Measurements from ENCODE around the gene FREY1. TPM values are rescaled to one million over a fixed set of nuclear protein-coding genes. Genes with fewer than 3 reads are reported as not detected.

FREY1 gene
- total and polyA plus RNA-seq, 2 donors (not counting 3 experiments of a cell fraction or from before 2014, with no cell fraction given): 0.84 to 1.1 TPM

DNA sequence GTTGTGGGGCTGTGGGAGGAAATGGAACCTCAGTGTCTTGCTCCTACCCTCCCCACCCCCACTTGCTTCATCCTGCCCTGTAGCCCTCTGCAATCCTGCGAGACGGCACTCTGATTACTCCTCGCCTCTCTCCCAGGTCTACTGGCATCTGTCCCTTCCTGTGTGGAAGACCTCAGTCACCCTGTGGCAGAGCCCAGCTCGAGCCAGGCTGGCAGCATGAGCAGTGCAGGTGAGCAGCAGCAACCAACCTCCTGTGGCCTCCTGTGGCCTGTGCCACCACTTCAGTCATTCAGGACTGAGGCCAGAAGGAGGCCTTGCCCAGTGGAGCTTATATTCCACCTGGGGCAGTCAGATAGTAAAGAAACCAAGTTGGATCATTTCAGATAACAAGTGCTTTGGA, 36.4 kb downstream of the FREY1 start:
- DNase-seq (ENCODE audit: low read depth, low spot score) (no peak), FAIRE-seq (no peak)
- Histone ChIP-seq H3K4me3 (replicated peaks in 1 of 3; ENCODE audit: insufficient read depth in 1 of 3, low read depth in 1 of 3, low read length in 3 of 3) (no peak overlapping the region), H3K9me3 (replicated peaks; ENCODE audit: control insufficient read depth, insufficient read depth, low read length) (no peaks in the 10 kb centered on the region), H3K27me3 (ENCODE audit: control insufficient read depth in 2 of 2, insufficient read depth in 2 of 2, low read length in 2 of 2) (no peaks in the 10 kb centered on the region), H3K9ac (replicated peaks; ENCODE audit: extremely low read depth, insufficient read depth, low read length) (no peak overlapping the region), H3K9me1 (replicated peaks; ENCODE audit: control insufficient read depth, extremely low read depth, insufficient read depth, low read length) (no peaks in the 10 kb centered on the region), H3K27ac (ENCODE audit: insufficient read depth, low read depth, low read length) (no peak overlapping the region), H3K4me2 (ENCODE audit: insufficient read depth, low read length) (no peak overlapping the region), H2AFZ (ENCODE audit: low read depth, low read length) (no peak overlapping the region), H3K4me1 (ENCODE audit: control insufficient read depth, extremely low read depth, insufficient read depth, low read length) (no peaks in the 10 kb centered on the region), H3K79me2 (ENCODE audit: control insufficient read depth, insufficient read depth, low read length) (no peaks in the 10 kb centered on the region), H3K36me3 (ENCODE audit: control insufficient read depth in 2 of 2, extremely low read depth in 1 of 2, insufficient read depth in 2 of 2, low read length in 2 of 2) (peaks cover 5 to 46% of the 10 kb centered on the region in 2 experiments), H4K20me1 (replicated peaks; ENCODE audit: control insufficient read depth, extremely low read depth, insufficient read depth, low read length) (no peaks in the 10 kb centered on the region)
- ChIA-PET POLR2A (no interaction called here), CTCF (interaction anchor here (1.0 to 4.1 kb wide), 3 partner anchors 11 to 136 kb away, joined by 3 to 39 read pairs (median 5); no protein-coding TSS in a partner anchor)
- dilution Hi-C loops (cut with MboI; ENCODE audit: extremely low pct_ligation_motif_present, low sequenced_read_pairs) (no loop called here), intact Hi-C loops (cut with micrococcal nuclease) (no loop called here)
- no TSS peak for BruUV-seq (replicated peaks)
- TF ChIP-seq JUN (IDR thresholded peaks at IDR 0.05; ENCODE audit: borderline replicate concordance, insufficient read depth, insufficient read length, low read depth) (no peak), POLR2A (IDR thresholded peaks at IDR 0.05; ENCODE audit: low read depth, low read length) (no peak), FOS (IDR thresholded peaks at IDR 0.05; ENCODE audit: borderline replicate concordance, insufficient read depth, low read length) (no peak), GATA2 (IDR thresholded peaks at IDR 0.05; ENCODE audit: insufficient read depth, insufficient read length, low read depth, low read length) (no peak), POLR2AphosphoS5 (IDR thresholded peaks at IDR 0.05; ENCODE audit: insufficient read depth, low read depth, low read length) (no peak), MYC (IDR thresholded peaks at IDR 0.05; ENCODE audit: low read depth, low read length) (no peak), EZH2 (IDR thresholded peaks at IDR 0.05; ENCODE audit: borderline replicate concordance, low read depth, low read length, severe bottlenecking) (no peak), MAX (IDR thresholded peaks at IDR 0.05; ENCODE audit: insufficient read depth, insufficient read length) (no peak), CTCF (IDR thresholded peaks at IDR 0.05; ENCODE audit: extremely low read depth in 1 of 2, insufficient read depth in 1 of 2, low read depth in 1 of 2, low read length in 2 of 2) (no peak)
